Stimulated activated CD8-positive, alpha-beta memory T cell treated with anti-CD3 and anti-CD28 coated beads, Interleukin-15, amount 100 ng/mL, for 24 hours (primary cell): Measurements from ENCODE around the gene FLVCR2.

Source experiments
- DNase-seq: peaks from one replicate; pipeline ENCODE4 v3.0.0-alpha.2; 2020; ENCODE audit warnings: low read depth

The FLVCR2 gene

GRCh38 chr14:75558440-75558839 is 20.0 kb upstream of the FLVCR2 start:
- no peak for DNase-seq

GRCh38 chr14:75559045-75559444 is 19.4 kb upstream of the FLVCR2 start:
- DNase-seq = no peak

- DNase-seq = no peak
These were observed 18.8 kb upstream of the FLVCR2 start for GRCh38 chr14:75559451-75560222.

DNA sequence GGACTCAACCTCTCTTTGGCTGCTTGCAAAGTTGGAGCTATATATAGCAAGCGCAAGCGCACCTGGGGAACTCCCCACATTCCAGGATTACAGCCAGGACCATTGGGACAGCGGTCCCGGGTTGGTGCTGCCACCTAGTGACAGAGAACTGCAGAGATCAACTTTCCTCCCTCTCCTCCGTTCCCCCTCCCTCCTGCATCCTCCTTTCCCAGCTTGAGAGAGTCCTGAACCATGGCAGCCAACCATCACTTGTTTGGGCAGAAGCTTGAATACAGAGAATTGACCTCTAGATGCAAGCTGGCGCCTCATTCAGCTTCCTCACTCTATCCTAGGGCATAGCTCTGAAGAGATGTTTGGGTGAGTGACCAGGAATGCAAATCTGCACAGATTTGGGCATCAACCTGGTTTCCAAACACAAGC is 17.4 kb upstream of the FLVCR2 start:
- no peak for DNase-seq

- DNase-seq = no peak
These were observed 16.3 kb upstream of the FLVCR2 start for GRCh38 chr14:75562089-75562488.

- no peak for DNase-seq
These were observed 15.9 kb upstream of the FLVCR2 start for GRCh38 chr14:75562489-75562888.

DNA sequence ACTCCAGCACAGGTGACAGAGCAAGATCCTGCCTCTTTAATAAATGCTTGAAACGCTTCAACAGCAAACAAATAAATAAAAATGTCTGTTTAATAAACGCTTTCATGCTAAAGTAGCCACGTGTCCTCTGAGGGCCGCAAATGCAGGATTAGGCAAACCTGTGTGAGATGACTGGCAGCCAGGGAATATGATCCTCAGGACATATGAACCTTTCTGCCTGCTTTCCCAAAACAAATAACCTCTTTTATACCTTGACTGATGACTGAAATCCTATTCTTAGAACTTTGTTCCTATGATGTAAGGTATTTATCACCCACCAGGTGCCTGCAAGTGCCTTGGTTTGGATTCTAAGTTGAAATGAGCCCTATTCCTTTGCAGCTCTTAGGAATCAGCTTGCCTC is 14.5 kb upstream of the FLVCR2 start:
- DNase-seq = no peak

GRCh38 chr14:75565056-75565455 is 13.4 kb upstream of the FLVCR2 start:
- DNase-seq = no peak

DNA sequence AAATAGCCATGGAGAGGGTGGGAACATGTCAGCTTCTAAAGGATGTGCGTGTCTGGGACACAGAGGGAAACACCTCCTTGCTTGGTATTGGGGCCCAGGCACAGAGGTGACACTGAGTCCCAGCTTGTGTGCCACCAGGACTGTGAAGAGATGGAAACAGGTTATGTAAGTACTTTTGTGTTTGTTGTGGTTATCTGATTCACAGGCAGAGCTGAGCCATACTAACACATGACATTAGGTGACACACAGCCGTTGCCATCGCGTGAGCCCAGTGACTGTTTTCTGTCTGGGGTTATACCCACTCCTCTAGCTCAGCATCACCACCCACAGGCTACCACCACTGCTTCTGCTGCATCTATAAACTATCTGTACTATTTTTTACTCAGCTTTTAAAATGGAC is 12.1 kb upstream of the FLVCR2 start:
- no peak for DNase-seq

DNA sequence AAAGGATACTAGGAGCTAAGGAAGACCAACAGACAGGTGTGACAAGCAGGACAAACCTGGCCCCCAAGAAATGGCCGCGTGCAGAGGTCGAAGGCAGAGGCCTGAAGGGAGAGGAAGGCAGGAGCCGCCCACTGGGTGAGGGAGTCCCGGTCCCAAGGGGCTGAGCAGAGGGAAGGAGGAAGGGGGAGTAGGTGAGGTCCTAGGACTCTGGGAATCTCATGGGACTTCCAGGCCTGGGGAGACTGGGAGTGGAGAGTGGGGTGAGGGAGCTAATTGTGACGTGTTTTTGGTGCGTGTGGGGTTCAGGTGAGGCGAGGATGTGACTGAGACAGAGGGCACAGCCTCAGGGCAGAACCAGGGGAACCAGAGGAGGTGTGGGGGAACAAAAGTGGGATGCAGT is 11.7 kb upstream of the FLVCR2 start:
- no peak for DNase-seq

DNA sequence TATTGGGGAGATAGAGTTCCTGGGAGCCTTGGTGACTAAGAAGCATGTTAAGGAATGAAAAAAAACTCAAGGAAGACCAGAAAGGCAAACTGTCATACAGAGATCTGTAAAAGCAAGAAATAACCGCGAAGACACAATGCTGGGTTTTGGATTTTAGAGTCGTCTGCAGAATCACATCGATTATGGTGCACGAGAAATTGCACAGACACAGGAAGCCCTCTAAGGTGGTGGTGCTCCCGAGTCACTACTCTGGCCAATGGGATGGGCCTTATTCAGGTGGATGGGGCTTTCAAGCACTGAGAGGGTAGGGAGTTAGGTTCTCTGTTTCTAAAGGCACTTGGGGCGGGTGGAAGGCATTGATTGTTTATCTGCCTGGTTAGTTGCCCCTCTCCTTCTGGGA is 10.3 kb upstream of the FLVCR2 start:
- no peak for DNase-seq

- no peak for DNase-seq
These were observed 9.6 kb upstream of the FLVCR2 start for GRCh38 chr14:75568791-75569190.

DNA sequence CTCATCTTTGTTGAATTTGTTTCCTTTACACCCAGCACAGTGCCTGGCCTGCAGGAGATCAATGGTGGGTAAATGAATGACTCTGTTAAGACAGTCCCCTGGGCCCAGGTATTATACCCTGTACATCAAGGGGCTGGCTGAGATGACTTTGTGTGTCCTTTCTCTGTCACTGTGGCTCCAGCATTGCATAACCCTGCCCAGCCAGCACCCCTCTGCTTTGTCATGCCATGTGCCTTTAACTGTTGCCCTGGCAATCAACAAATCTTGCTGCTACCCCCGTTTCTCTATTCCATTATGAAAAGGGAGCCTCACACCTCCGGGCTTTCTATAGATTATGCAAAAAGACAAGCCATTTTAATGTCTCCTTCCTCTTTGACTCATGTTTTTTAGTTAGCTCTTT is 7.6 kb upstream of the FLVCR2 start:
- DNase-seq = no peak

DNA sequence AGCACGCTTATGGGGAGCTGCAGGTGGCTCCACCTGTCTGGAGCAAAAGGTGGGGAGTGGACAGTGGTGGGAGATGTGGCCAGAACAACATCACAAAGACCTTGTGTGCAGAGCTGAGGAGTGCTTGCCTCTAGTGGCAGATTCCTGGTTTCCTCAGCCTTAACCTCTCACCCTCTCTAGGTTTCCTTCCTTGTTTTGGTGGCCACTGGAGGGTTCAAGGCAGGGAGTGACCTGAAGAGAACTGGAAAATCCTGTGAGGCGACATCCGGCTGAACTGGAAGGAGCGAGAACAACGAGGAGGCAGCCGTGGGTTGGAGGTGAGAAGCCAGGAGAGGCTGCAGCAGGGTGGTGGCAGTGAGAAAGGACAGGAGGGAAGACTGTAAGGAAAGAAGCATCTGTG is 6.3 kb upstream of the FLVCR2 start:
- no peak for DNase-seq

DNA sequence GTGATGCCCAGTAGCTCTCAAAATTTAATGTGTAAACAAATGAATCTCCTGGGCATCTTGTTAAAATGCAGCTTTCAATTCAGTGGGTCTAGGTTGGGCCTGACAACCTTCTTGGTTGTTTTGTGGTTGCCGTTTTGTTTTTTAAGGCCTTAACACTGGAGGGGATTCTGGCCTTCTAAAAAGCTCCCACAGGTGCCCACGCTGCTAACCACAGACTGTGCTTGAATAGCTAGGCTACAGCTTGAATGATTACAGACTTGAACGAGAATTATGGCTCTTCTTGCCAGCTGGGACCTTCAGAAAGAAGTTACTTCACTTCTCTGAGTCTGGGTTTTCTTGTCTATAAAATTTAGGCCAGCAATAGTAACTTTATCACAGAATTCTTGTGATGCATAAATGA is 1.3 kb upstream of the FLVCR2 start:
- no peak for DNase-seq

GRCh38 chr14:75577729-75578101 is 705 bp upstream of the FLVCR2 start:
- DNase-seq = peak; percentile 33

GRCh38 chr14:75578786-75579337 is 442 bp downstream of the FLVCR2 start:
- no peak for DNase-seq

DNA sequence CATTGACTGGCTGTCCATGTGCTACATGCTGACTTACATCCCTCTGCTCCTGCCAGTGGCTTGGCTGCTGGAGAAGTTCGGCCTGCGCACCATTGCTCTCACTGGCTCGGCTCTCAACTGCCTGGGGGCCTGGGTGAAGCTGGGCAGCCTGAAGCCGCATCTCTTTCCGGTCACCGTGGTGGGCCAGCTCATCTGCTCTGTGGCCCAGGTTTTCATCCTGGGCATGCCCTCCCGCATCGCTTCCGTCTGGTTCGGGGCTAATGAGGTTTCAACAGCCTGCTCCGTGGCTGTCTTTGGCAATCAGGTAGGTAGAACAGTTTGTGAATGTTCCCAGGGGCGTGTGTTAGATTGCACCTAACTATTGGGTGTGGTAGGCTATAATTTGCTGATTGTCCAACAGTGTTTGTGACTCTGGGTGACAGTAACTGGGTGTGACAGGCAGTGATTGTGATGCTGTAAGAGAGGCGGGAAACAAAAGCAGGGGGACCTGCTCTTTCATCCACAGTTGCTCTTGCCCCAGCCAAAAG is 981 bp downstream of the FLVCR2 start:
- no peak for DNase-seq

GRCh38 chr14:75579882-75580281 is 1.5 kb downstream of the FLVCR2 start:
- no peak for DNase-seq

- DNase-seq = no peak
These were observed 9.0 kb downstream of the FLVCR2 start for GRCh38 chr14:75587388-75587787.

- DNase-seq = no peak
These were observed 11.5 kb downstream of the FLVCR2 start for GRCh38 chr14:75589931-75590330.

- DNase-seq = no peak
These were observed 13.0 kb downstream of the FLVCR2 start for GRCh38 chr14:75591331-75591946.

GRCh38 chr14:75591987-75592575 is 13.7 kb downstream of the FLVCR2 start:
- DNase-seq = no peak
